Breast epithelium (tissue), 3 donors: Measurements from ENCODE around the gene FAM181A.

Source experiments
- POLR2A ChIP-seq: fragments of 450-650 bp; IDR thresholded peaks from one replicate; pipeline ENCODE4 v1.6.1; 2016; ENCODE audit warnings: antibody characterized with exemption, mild to moderate bottlenecking, moderate library complexity
- POLR2AphosphoS5 ChIP-seq, 3 donors: sonication (generic); formaldehyde crosslinking; IDR thresholded peaks; one replicate each; pipeline ENCODE4 v1.6.1; 2017; ENCODE audit warnings: antibody characterized with exemption in 3 of 3
- TF ChIP-seq, protein P1 (sequence below), 3 donors: fragments of 450-650 bp; IDR thresholded peaks; one replicate each; pipeline ENCODE4 v1.5.1; 2016 to 2017; ENCODE audit warnings: antibody characterized with exemption in 3 of 3, mild to moderate bottlenecking in 3 of 3, moderate library complexity in 3 of 3

GRCh38 chr14:93973607-93974006 lies 46.5 kb downstream of the FAM181A start:
- TF ChIP-seq POLR2AphosphoS5 (IDR thresholded peaks at IDR 0.05) (no peak), POLR2A (no peak)
- TF ChIP-seq, protein P1, sequence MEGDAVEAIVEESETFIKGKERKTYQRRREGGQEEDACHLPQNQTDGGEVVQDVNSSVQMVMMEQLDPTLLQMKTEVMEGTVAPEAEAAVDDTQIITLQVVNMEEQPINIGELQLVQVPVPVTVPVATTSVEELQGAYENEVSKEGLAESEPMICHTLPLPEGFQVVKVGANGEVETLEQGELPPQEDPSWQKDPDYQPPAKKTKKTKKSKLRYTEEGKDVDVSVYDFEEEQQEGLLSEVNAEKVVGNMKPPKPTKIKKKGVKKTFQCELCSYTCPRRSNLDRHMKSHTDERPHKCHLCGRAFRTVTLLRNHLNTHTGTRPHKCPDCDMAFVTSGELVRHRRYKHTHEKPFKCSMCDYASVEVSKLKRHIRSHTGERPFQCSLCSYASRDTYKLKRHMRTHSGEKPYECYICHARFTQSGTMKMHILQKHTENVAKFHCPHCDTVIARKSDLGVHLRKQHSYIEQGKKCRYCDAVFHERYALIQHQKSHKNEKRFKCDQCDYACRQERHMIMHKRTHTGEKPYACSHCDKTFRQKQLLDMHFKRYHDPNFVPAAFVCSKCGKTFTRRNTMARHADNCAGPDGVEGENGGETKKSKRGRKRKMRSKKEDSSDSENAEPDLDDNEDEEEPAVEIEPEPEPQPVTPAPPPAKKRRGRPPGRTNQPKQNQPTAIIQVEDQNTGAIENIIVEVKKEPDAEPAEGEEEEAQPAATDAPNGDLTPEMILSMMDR (IDR thresholded peaks at IDR 0.05) = no peak
